Activated T-helper 1 cell treated with anti-CD3 and anti-CD28 coated beads, Interleukin-2, amount 50 U/mL, for 16 hours (primary cell): ENCODE measurements around the gene TSPAN5.

Experiments used
- DNase-seq, 2 donors: peaks; one replicate each; pipeline ENCODE4 v3.0.0-alpha.2; 2020; ENCODE audit warnings: low read depth in 1 of 2, low spot score in 1 of 2

TSPAN5 gene

GRCh38 chr4:98620087-98620784, 38.2 kb downstream of the TSPAN5 start:
- no peak for DNase-seq

- DNase-seq: no peak
These were observed 39.2 kb downstream of the TSPAN5 start for GRCh38 chr4:98619180-98619579.

GRCh38 chr4:98618680-98619079, 39.7 kb downstream of the TSPAN5 start:
- DNase-seq: no peak

- DNase-seq: no peak
These were observed 40.9 kb downstream of the TSPAN5 start for GRCh38 chr4:98617358-98618047.

- DNase-seq: no peak
These were observed 42.4 kb downstream of the TSPAN5 start for GRCh38 chr4:98615991-98616390.

GRCh38 chr4:98614662-98615061, 43.7 kb downstream of the TSPAN5 start:
- no peak for DNase-seq

- no peak for DNase-seq
These were observed 44.3 kb downstream of the TSPAN5 start for GRCh38 chr4:98614094-98614493.

- DNase-seq: no peak
These were observed 44.8 kb downstream of the TSPAN5 start for GRCh38 chr4:98613453-98614075.

GRCh38 chr4:98612318-98613250, 45.8 kb downstream of the TSPAN5 start:
- no peak for DNase-seq

- DNase-seq: no peak
These were observed 46.6 kb downstream of the TSPAN5 start for GRCh38 chr4:98611677-98612317.

- DNase-seq: no peak
These were observed 47.3 kb downstream of the TSPAN5 start for GRCh38 chr4:98610926-98611676.

- no peak for DNase-seq
These were observed 48.0 kb downstream of the TSPAN5 start for GRCh38 chr4:98610431-98610830.

GRCh38 chr4:98609934-98610333, 48.5 kb downstream of the TSPAN5 start:
- DNase-seq: no peak

GRCh38 chr4:98608356-98608755, 50.1 kb downstream of the TSPAN5 start:
- no peak for DNase-seq

- no peak for DNase-seq
These were observed 51.5 kb downstream of the TSPAN5 start for GRCh38 chr4:98606894-98607293.

GRCh38 chr4:98605216-98605615, 53.2 kb downstream of the TSPAN5 start:
- DNase-seq: no peak

- no peak for DNase-seq
These were observed 53.7 kb downstream of the TSPAN5 start for GRCh38 chr4:98604723-98605122.

- no peak for DNase-seq
These were observed 54.5 kb downstream of the TSPAN5 start for GRCh38 chr4:98603683-98604521.

GRCh38 chr4:98602270-98602669, 56.1 kb downstream of the TSPAN5 start:
- DNase-seq: no peak
